HG03521 (cell line): Measurements from ENCODE around the gene OR51B6.
"Not testable (repeated sequence)": the region's sequence is repeated elsewhere in the genome, so short reads cannot be mapped to it uniquely, and the experiment has no call there.

Source experiments
- ATAC-seq: cut with Tn5 transposase; IDR thresholded peaks from one replicate; pipeline ENCODE4 v1.9.1; 2021; ENCODE audit warnings: mild to moderate bottlenecking, moderate library complexity; ENCODE audit not compliant: unreplicated experiment

The OR51B6 gene

GRCh38 chr11:5363679-5364078, 12.4 kb downstream of the OR51B6 start:
- ATAC-seq, result no peak

- no peak for ATAC-seq
Observed at GRCh38 chr11:5364214-5364613, 12.9 kb downstream of the OR51B6 start.

GRCh38 chr11:5366365-5366764, 15.1 kb downstream of the OR51B6 start:
- ATAC-seq, result not testable (repeated sequence)

- no peak for ATAC-seq
Observed at GRCh38 chr11:5366856-5367255, 15.5 kb downstream of the OR51B6 start.

- no peak for ATAC-seq
Observed at GRCh38 chr11:5367448-5368074, 16.3 kb downstream of the OR51B6 start.

- no peak for ATAC-seq
Observed at GRCh38 chr11:5368502-5369043, 17.3 kb downstream of the OR51B6 start.

- no peak for ATAC-seq
Observed at GRCh38 chr11:5369789-5370188, 18.5 kb downstream of the OR51B6 start.

- peak; percentile 86 for ATAC-seq
Observed at GRCh38 chr11:5380740-5381342, 29.5 kb downstream of the OR51B6 start.

GRCh38 chr11:5383576-5383975, 32.3 kb downstream of the OR51B6 start, which contains the start of gene OR51M1:
Gene OR51M1, plus strand, starts transcription at chr11:5383812. Its CDS starts 5,587 bp downstream, at chr11:5389399.
- no peak for ATAC-seq

GRCh38 chr11:5384335-5384734, 33.0 kb downstream of the OR51B6 start:
- no peak for ATAC-seq

- no peak for ATAC-seq
Observed at GRCh38 chr11:5390210-5390609, 38.9 kb downstream of the OR51B6 start.

- no peak for ATAC-seq
Observed at GRCh38 chr11:5394091-5394490, 42.8 kb downstream of the OR51B6 start.

- ATAC-seq, result no peak
Observed at GRCh38 chr11:5398936-5399335, 47.6 kb downstream of the OR51B6 start.
